ENCODE data around the gene PTPN3. TPM values are rescaled to one million over a fixed set of nuclear protein-coding genes. Genes with fewer than 3 reads are reported as not detected.

PTPN3 gene
- total and polyA plus RNA-seq, 2 donors from 2014 or later = 33.7 to 40.6 TPM

DNA sequence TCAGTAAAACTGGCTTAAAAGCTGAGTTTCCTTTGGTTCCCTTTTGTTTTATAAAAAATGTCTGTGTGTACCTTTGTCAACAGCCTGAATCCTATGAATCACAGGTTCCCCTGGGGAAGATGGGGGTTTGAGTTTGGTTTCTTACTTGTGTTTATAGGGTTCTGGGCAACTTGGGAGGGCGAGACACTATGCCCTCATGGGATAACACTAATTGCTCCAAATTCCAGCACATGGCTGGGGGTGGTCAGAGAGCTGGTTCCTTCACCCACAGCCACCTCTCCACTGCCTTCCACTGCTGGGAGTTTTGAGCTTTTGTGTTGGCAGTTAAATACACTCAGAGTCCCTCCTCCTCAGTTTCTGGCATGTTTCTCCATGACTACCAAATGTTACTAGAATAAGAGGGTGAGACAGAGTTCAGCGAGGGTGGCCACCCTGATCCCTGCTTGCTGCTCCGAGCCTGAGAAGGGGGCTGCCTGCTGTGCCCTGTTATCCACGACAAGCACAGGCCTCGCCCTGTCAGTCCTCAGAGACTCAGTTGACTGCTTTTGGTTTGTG, 94.3 kb downstream of the PTPN3 start:
- FAIRE-seq = no peak
- intact Hi-C loops (cut with DNase I) = no loop called here

DNA sequence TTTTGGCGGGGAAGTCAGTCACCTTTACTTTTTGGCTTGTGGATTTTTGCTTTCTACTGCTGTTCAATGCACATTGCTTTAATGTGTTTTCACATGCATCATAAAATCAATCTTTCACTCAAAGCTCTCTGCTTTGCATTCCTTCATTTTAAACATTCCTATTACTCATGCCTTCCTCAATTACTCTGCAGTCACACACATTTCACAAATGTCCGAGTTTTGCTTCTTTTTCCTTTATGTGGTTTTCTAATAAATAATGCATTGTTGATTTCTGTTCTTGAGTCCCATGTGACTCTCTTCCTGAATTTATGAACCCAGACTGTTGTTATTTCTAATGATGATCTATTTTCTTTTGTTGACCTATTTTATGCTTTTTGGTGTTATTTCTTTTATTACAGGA, 95.0 kb downstream of the PTPN3 start:
- TF ChIP-seq, protein P1, sequence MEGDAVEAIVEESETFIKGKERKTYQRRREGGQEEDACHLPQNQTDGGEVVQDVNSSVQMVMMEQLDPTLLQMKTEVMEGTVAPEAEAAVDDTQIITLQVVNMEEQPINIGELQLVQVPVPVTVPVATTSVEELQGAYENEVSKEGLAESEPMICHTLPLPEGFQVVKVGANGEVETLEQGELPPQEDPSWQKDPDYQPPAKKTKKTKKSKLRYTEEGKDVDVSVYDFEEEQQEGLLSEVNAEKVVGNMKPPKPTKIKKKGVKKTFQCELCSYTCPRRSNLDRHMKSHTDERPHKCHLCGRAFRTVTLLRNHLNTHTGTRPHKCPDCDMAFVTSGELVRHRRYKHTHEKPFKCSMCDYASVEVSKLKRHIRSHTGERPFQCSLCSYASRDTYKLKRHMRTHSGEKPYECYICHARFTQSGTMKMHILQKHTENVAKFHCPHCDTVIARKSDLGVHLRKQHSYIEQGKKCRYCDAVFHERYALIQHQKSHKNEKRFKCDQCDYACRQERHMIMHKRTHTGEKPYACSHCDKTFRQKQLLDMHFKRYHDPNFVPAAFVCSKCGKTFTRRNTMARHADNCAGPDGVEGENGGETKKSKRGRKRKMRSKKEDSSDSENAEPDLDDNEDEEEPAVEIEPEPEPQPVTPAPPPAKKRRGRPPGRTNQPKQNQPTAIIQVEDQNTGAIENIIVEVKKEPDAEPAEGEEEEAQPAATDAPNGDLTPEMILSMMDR (IDR thresholded peaks at IDR 0.05; ENCODE audit: borderline replicate concordance, extremely low read depth, insufficient read depth) = no peak
- Histone ChIP-seq H3K9me3 (ENCODE audit: control insufficient read depth in 2 of 3, insufficient read depth in 1 of 3, low read length in 3 of 3) (no peaks in the 10 kb centered on the region), H3K9ac (ENCODE audit: low read length in 3 of 3) (no peak overlapping the region), H3K36me3 (ENCODE audit: control insufficient read depth in 2 of 3, insufficient read depth in 3 of 3, low read length in 3 of 3) (peaks cover 2 to 47% (median 18%) of the 10 kb centered on the region in 3 donors), H3K27me3 (ENCODE audit: control insufficient read depth, insufficient read depth, low read length) (no peaks in the 10 kb centered on the region), H3K4me1 (ENCODE audit: control insufficient read depth in 2 of 3, insufficient read depth in 2 of 3, low read depth in 1 of 3, low read length in 3 of 3) (no peaks in the 10 kb centered on the region), H3K27ac (ENCODE audit: low read depth in 2 of 2, low read length in 2 of 2) (no peak overlapping the region), H3K4me3 (ENCODE audit: low read length in 3 of 3) (no peak overlapping the region)
- no peak for FAIRE-seq
- intact Hi-C loops (cut with DNase I) = no loop called here
- no peak for DNase-seq

More for the DNA sequence above, 94.3 kb downstream of the PTPN3 start:
- DNase-seq = no peak
- Histone ChIP-seq H3K9ac (ENCODE audit: low read length in 3 of 3) (no peak overlapping the region), H3K4me3 (ENCODE audit: low read length in 3 of 3) (no peak overlapping the region), H3K27me3 (ENCODE audit: control insufficient read depth, insufficient read depth, low read length) (no peaks in the 10 kb centered on the region), H3K27ac (ENCODE audit: low read depth in 2 of 2, low read length in 2 of 2) (no peak overlapping the region), H3K9me3 (ENCODE audit: control insufficient read depth in 2 of 3, insufficient read depth in 1 of 3, low read length in 3 of 3) (no peaks in the 10 kb centered on the region), H3K36me3 (ENCODE audit: control insufficient read depth in 2 of 3, insufficient read depth in 3 of 3, low read length in 3 of 3) (peaks cover 2 to 51% (median 19%) of the 10 kb centered on the region in 3 donors), H3K4me1 (ENCODE audit: control insufficient read depth in 2 of 3, insufficient read depth in 2 of 3, low read depth in 1 of 3, low read length in 3 of 3) (no peaks in the 10 kb centered on the region)
- TF ChIP-seq, protein P1 (IDR thresholded peaks at IDR 0.05; ENCODE audit: borderline replicate concordance, extremely low read depth, insufficient read depth) = no peak

DNA sequence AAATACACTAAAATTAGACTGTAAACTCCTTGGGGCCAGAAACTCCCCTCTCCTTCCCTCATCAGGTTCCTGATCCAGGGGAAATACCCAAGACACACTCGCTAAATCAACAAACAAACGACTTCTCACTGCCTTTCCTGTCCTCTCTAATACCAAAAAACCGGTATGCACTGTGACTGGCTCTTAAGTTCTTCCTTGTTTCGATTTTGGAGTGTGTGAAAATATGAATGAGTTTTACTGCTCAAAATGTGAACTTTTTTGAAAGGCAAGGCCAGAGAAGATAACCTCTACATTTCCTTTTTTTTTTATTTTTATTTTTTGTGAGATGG, 96.2 kb downstream of the PTPN3 start:
- Histone ChIP-seq H3K9ac (ENCODE audit: low read length in 3 of 3) (no peak overlapping the region), H3K27ac (ENCODE audit: low read depth in 2 of 2, low read length in 2 of 2) (no peak overlapping the region), H3K4me1 (ENCODE audit: control insufficient read depth in 2 of 3, insufficient read depth in 2 of 3, low read depth in 1 of 3, low read length in 3 of 3) (no peaks in the 10 kb centered on the region), H3K27me3 (ENCODE audit: control insufficient read depth, insufficient read depth, low read length) (no peaks in the 10 kb centered on the region), H3K36me3 (ENCODE audit: control insufficient read depth in 2 of 3, insufficient read depth in 3 of 3, low read length in 3 of 3) (peaks cover 0 to 48% (median 20%) of the 10 kb centered on the region in 3 donors), H3K4me3 (ENCODE audit: low read length in 3 of 3) (no peak overlapping the region), H3K9me3 (ENCODE audit: control insufficient read depth in 2 of 3, insufficient read depth in 1 of 3, low read length in 3 of 3) (no peaks in the 10 kb centered on the region)
- DNase-seq (no peak), FAIRE-seq (no peak)
- TF ChIP-seq, protein P1 (IDR thresholded peaks at IDR 0.05; ENCODE audit: borderline replicate concordance, extremely low read depth, insufficient read depth) = no peak
- intact Hi-C loops (cut with DNase I) = no loop called here
